ENCODE results near the gene AOAH.

Gene AOAH

GRCh38 chr7:36723951-36724664 lies at the start of gene AOAH:
Gene AOAH, minus strand, starts transcription at chr7:36724494. Its CDS starts 346 bp downstream, at chr7:36724148.
- DNase-seq = no peak

- DNase-seq = no peak
These were observed 42.2 kb upstream of the AOAH start for GRCh38 chr7:36766451-36766850.

GRCh38 chr7:36765605-36766004 lies 41.3 kb upstream of the AOAH start:
- no peak for DNase-seq

GRCh38 chr7:36764929-36765328 lies 40.6 kb upstream of the AOAH start:
- no peak for DNase-seq

GRCh38 chr7:36763132-36763816 lies 39.0 kb upstream of the AOAH start:
- no peak for DNase-seq

GRCh38 chr7:36762394-36762793 lies 38.1 kb upstream of the AOAH start:
- no peak for DNase-seq

GRCh38 chr7:36761835-36762234 lies 37.5 kb upstream of the AOAH start:
- no peak for DNase-seq

GRCh38 chr7:36760856-36761762 lies 36.8 kb upstream of the AOAH start:
- DNase-seq = no peak

- DNase-seq = no peak
These were observed 34.6 kb upstream of the AOAH start for GRCh38 chr7:36758879-36759278.

GRCh38 chr7:36755484-36755883 lies 31.2 kb upstream of the AOAH start:
- DNase-seq = peak; percentile 67

- no peak for DNase-seq
These were observed 27.9 kb upstream of the AOAH start for GRCh38 chr7:36752026-36752711.

GRCh38 chr7:36750451-36750850 lies 26.2 kb upstream of the AOAH start:
- DNase-seq = no peak

GRCh38 chr7:36749282-36749960 lies 25.1 kb upstream of the AOAH start:
- no peak for DNase-seq

- peak; percentile 18 for DNase-seq
These were observed 23.8 kb upstream of the AOAH start for GRCh38 chr7:36748017-36748487.

- DNase-seq = no peak
These were observed 23.2 kb upstream of the AOAH start for GRCh38 chr7:36747280-36748016.

- DNase-seq = no peak
These were observed 22.1 kb upstream of the AOAH start for GRCh38 chr7:36746347-36746746.

- peak; percentile 88 for DNase-seq
These were observed 18.8 kb upstream of the AOAH start for GRCh38 chr7:36742911-36743775.

GRCh38 chr7:36741866-36742265 lies 17.6 kb upstream of the AOAH start:
- no peak for DNase-seq

GRCh38 chr7:36739351-36739750 lies 15.1 kb upstream of the AOAH start:
- no peak for DNase-seq

- DNase-seq = peak; percentile 57
These were observed 12.6 kb upstream of the AOAH start for GRCh38 chr7:36736899-36737211.
